GM21390 (cell line): ENCODE measurements around the gene ADGRG6.
A peak's percentile ranks its signal among the peaks of the same experiment; 100 is the strongest.

Experiments
- ATAC-seq: cut with Tn5 transposase; IDR thresholded peaks from one replicate; pipeline ENCODE4 v1.9.1; 2021; ENCODE audit not compliant: unreplicated experiment

ADGRG6 gene

DNA sequence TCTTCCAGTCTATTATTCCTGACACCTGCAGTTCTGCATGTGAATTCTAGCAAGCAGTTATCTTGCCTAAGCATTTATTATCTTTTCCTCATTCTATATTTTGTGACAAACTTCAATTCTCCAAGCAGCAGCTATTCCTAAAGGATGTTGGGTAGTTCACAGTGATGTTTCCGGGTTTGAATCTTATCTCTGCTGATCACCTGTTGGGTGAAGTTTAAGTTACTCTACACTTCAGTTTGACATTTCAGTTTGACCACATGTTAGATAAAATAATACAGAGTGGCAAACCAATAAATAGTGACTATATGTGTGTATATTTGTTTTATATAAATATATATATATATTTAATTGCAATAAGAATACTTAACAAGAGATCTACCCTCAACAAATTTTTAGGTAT lies 168.6 kb downstream of the ADGRG6 start:
- ATAC-seq = no peak

- ATAC-seq = peak; percentile 60
Observed at GRCh38 chr6:142474531-142475289, 172.9 kb downstream of the ADGRG6 start.

DNA sequence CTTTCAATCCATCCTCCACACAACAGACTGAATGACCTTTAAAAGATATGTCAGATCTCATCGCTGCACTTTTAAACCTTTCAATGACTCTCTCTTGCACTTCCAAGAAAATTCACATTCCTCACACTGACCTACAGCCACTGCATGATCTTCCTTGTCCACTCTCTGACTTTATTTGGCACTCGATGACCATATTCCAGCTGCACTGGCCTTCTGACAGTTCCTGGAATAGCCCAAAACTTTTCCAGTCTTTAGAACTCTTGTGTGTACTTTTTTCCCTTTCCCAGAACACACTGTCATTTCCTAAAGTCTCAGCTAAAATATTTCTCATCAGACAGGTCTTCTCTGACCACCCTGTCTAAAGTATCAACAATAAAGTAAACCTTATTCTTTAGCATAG lies 174.6 kb downstream of the ADGRG6 start:
- no peak for ATAC-seq

GRCh38 chr6:142478117-142478516 lies 176.3 kb downstream of the ADGRG6 start:
- no peak for ATAC-seq

DNA sequence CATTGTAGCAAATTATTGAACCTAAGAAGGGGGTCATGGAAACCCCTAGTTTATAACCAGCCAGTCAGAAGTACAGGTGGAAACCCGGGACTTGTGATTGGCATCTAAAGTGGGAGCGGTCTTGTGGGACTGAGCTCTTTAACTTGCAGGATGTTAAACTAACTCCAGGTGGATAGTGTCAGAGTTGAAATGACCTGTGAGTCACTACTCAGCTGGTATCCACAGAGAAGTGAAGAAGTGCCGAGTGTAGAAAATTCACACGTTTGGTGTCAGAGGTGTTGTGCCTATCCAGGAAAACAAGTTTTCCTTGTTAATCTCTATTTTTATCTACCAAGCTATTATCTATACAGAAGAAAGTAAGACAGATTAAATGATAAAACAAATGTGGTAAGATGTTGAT lies 179.7 kb downstream of the ADGRG6 start:
- ATAC-seq = no peak

DNA sequence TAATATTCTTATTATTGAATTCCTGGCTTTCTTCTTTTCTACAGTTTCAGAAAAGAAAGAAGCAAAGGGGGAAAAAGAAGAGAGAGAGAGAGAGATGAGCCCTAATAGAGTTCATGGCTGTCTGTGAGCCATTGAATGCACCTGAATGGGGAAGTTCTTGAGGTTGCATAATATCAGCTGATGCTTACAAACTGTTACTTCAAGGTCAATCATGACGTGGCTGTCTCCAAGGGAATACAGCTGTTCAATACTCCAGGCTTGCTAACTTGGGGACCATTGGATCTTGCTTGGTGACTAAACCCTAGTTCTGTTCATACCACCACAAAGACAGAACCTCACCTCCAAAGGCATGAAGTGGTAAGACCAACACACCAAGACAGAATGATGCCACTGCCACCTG lies 180.4 kb downstream of the ADGRG6 start:
- ATAC-seq = no peak

DNA sequence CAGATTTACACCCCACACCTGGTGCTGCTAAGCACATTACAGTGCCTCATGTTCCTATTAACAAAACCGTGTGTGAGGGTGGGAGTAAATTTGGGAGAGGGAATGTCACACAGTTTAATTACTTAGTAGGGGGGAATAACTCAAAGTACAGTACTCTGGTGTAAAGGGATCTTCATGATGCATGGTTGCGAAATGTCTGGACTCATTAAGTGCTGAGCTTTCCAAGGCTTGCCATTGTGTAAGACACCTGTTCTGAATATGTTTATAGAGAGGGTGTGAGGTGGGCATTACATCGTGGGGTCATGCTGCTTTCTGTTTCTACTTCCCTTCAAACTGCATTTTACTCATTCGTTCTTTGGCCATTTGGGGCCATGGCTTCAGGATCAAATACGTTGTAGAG lies 181.2 kb downstream of the ADGRG6 start:
- ATAC-seq = no peak

DNA sequence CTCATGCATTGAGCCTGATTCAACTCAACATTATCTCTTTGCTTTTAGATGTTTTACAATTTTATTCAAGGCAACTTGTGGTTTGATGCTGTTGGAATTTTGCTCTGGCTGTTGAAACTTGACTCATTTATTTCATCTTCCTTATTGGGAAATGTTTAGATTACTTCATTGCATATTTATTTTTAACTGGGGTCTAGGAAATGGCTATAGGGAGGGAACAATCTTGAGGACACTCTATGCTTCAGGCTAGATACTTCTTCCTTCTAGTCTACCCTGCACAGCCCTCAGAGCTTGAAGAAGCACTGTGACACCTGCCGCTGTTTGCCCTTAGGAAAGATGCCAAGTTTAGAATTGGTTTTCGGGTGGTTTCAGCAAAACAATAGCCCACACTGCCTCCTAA lies 183.4 kb downstream of the ADGRG6 start:
- no peak for ATAC-seq

DNA sequence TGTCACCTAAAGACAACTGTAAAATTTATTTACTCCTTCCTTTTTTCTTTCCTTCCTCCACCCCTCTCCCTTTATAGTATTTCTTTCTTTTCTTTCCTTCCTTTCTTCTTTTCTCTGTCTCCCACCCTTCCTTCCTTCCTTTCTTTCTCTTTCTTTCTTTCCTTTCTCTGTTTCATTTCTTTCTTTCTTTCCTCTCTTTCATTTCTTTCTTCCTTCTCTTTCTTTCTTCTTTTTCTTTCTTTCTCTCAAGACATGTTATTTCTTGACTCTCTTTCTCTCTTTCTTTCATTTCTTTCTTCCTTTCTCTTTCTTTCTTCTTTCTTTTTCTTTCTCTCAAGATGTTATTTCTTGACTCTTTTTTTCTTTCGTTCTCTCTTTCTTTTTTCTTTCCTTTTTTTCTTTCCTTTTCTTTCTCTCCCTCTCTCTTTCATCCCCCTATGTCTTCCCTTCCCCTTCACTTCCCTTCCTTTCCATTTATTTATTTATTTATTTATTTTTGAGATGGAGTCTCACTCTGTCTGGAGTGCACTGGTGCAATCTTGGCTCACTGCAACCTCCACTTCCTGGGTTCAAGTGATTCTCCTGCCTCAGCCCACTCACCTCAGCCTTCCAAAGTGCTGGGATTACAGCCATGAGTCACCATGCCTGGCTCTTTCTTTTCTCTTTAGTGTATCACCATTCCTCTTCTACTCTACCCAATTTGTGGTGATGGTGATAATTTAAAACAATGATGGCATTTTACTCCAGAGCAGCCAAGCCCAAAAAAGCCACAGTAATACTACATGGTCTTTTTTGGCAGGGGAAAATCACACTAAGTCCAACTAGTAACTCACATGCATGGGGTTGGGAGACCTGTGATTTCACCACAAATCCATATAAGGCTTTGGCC lies 188.2 kb downstream of the ADGRG6 start:
- ATAC-seq = no peak
